Activated naive CD8-positive, alpha-beta T cell (primary cell): ENCODE results near the gene OR4F3.
"Not testable (repeated sequence)": the region's sequence is repeated elsewhere in the genome, so short reads cannot be mapped to it uniquely, and the experiment has no call there.

Experiments used
- H3K27ac Mint-ChIP-seq: one replicate; pipeline ENCODE4 v1.8.0; 2021; ENCODE audit warnings: mixed read lengths
- H3K27me3 Mint-ChIP-seq: one replicate; pipeline ENCODE4 v1.8.0; 2021; ENCODE audit warnings: mixed read lengths
- H3K36me3 Mint-ChIP-seq: one replicate; pipeline ENCODE4 v1.8.0; 2021; ENCODE audit warnings: mixed read lengths
- H3K4me1 Mint-ChIP-seq: one replicate; pipeline ENCODE4 v1.8.0; 2021; ENCODE audit warnings: low read depth, mixed read lengths
- H3K4me3 Mint-ChIP-seq: one replicate; pipeline ENCODE4 v1.8.0; 2021; ENCODE audit warnings: mild to moderate bottlenecking, mixed read lengths
- H3K9me3 Mint-ChIP-seq: one replicate; pipeline ENCODE4 v1.8.0; 2021; ENCODE audit warnings: low read depth, mixed read lengths

The OR4F3 gene

GRCh38 chr5:181366968-181367367, at the start of gene OR4F3:
OR4F3 (plus strand) TSS chr5:181367268.
- H3K27ac Mint-ChIP-seq, H3K4me1 Mint-ChIP-seq: not testable (repeated sequence)

More at GRCh38 chr5:181366968-181367367, at the start of gene OR4F3:
- H3K9me3 Mint-ChIP-seq, H3K27me3 Mint-ChIP-seq, H3K4me3 Mint-ChIP-seq, H3K36me3 Mint-ChIP-seq: not testable (repeated sequence)
